ENCODE measurements around the gene BMF. TPM values are rescaled to one million over a fixed set of nuclear protein-coding genes. Genes with fewer than 3 reads are reported as not detected.

The BMF gene
- total and polyA plus RNA-seq, 2 donors (not counting 1 experiment from before 2014, with no cell fraction given): 2.2 to 8.6 TPM

- no peak overlapping the region for H3K27ac ChIP-seq (ENCODE audit: insufficient read depth, low read length)
- no peaks in the 10 kb centered on the region for H3K79me2 ChIP-seq (ENCODE audit: control insufficient read depth, insufficient read depth, low read length)
- H3K4me3 ChIP-seq (replicated peaks in 1 of 4; ENCODE audit: control extremely low read depth in 1 of 4, insufficient read depth in 1 of 4, low read depth in 3 of 4, low read length in 4 of 4): no peak overlapping the region
- no peak overlapping the region for H3K4me2 ChIP-seq (ENCODE audit: extremely low read depth, insufficient read depth, low read length)
- no peak overlapping the region for H3K9ac ChIP-seq (ENCODE audit: insufficient read depth, low read length)
- no peak for TF ChIP-seq CTCF (conservative IDR thresholded peaks at IDR 0.05 in 1 of 2, IDR thresholded peaks at IDR 0.05 in 1 of 2; ENCODE audit: low read depth in 1 of 2, low read length in 2 of 2)
- no peak for TF ChIP-seq EZH2 (IDR thresholded peaks at IDR 0.05; ENCODE audit: low read length, missing control alignments)
- no peaks in the 10 kb centered on the region for H4K20me1 ChIP-seq (ENCODE audit: control insufficient read depth, extremely low read depth, insufficient read depth, low read length)
- H3K27me3 ChIP-seq (ENCODE audit: control insufficient read depth, insufficient read depth, low read length): no peaks in the 10 kb centered on the region
- H2AFZ ChIP-seq (ENCODE audit: low read length): no peak overlapping the region
- H3K36me3 ChIP-seq (ENCODE audit: control insufficient read depth, insufficient read depth, low read length): no peaks in the 10 kb centered on the region
- H3K4me1 ChIP-seq (ENCODE audit: control insufficient read depth, extremely low read depth, insufficient read depth, low read length): peaks cover 65% of the 10 kb centered on the region
- no peak for DNase-seq (ENCODE audit: low read depth in 2 of 2)
- no peaks in the 10 kb centered on the region for H3K9me3 ChIP-seq (ENCODE audit: control insufficient read depth, insufficient read depth, low read depth, low read length)
Measured at GRCh38 chr15:40096094-40096891, 12.4 kb downstream of the BMF start.

GRCh38 chr15:40095371-40096093 lies 13.1 kb downstream of the BMF start:
- Histone ChIP-seq H3K9me3 (ENCODE audit: control insufficient read depth, insufficient read depth, low read depth, low read length) (no peaks in the 10 kb centered on the region), H3K27ac (ENCODE audit: insufficient read depth, low read length) (no peak overlapping the region), H3K36me3 (ENCODE audit: control insufficient read depth, insufficient read depth, low read length) (no peaks in the 10 kb centered on the region), H3K27me3 (ENCODE audit: control insufficient read depth, insufficient read depth, low read length) (no peaks in the 10 kb centered on the region), H3K4me1 (ENCODE audit: control insufficient read depth, extremely low read depth, insufficient read depth, low read length) (peaks cover 61% of the 10 kb centered on the region), H3K4me2 (ENCODE audit: extremely low read depth, insufficient read depth, low read length) (no peak overlapping the region), H3K4me3 (replicated peaks in 1 of 4; ENCODE audit: control extremely low read depth in 1 of 4, insufficient read depth in 1 of 4, low read depth in 3 of 4, low read length in 4 of 4) (no peak overlapping the region), H2AFZ (ENCODE audit: low read length) (no peak overlapping the region), H3K9ac (ENCODE audit: insufficient read depth, low read length) (no peak overlapping the region), H3K79me2 (ENCODE audit: control insufficient read depth, insufficient read depth, low read length) (no peaks in the 10 kb centered on the region), H4K20me1 (ENCODE audit: control insufficient read depth, extremely low read depth, insufficient read depth, low read length) (no peaks in the 10 kb centered on the region)
- TF ChIP-seq CTCF (conservative IDR thresholded peaks at IDR 0.05 in 1 of 2, IDR thresholded peaks at IDR 0.05 in 1 of 2; ENCODE audit: low read depth in 1 of 2, low read length in 2 of 2) (no peak), EZH2 (IDR thresholded peaks at IDR 0.05; ENCODE audit: low read length, missing control alignments) (no peak)
- no peak for DNase-seq (ENCODE audit: low read depth in 2 of 2)

- no peak for TF ChIP-seq CTCF (conservative IDR thresholded peaks at IDR 0.05 in 1 of 2, IDR thresholded peaks at IDR 0.05 in 1 of 2; ENCODE audit: low read depth in 1 of 2, low read length in 2 of 2)
- no peak for TF ChIP-seq EZH2 (IDR thresholded peaks at IDR 0.05; ENCODE audit: low read length, missing control alignments)
- H3K9ac ChIP-seq (ENCODE audit: insufficient read depth, low read length): no peak overlapping the region
- H3K4me1 ChIP-seq (ENCODE audit: control insufficient read depth, extremely low read depth, insufficient read depth, low read length): peaks cover 54% of the 10 kb centered on the region
- DNase-seq (ENCODE audit: low read depth in 2 of 2): no peak
- no peak overlapping the region for H3K4me3 ChIP-seq (replicated peaks in 1 of 4; ENCODE audit: control extremely low read depth in 1 of 4, insufficient read depth in 1 of 4, low read depth in 3 of 4, low read length in 4 of 4)
- H3K4me2 ChIP-seq (ENCODE audit: extremely low read depth, insufficient read depth, low read length): no peak overlapping the region
- no peak overlapping the region for H3K27ac ChIP-seq (ENCODE audit: insufficient read depth, low read length)
- H4K20me1 ChIP-seq (ENCODE audit: control insufficient read depth, extremely low read depth, insufficient read depth, low read length): no peaks in the 10 kb centered on the region
- no peaks in the 10 kb centered on the region for H3K79me2 ChIP-seq (ENCODE audit: control insufficient read depth, insufficient read depth, low read length)
- no peak overlapping the region for H2AFZ ChIP-seq (ENCODE audit: low read length)
- no peaks in the 10 kb centered on the region for H3K27me3 ChIP-seq (ENCODE audit: control insufficient read depth, insufficient read depth, low read length)
- H3K9me3 ChIP-seq (ENCODE audit: control insufficient read depth, insufficient read depth, low read depth, low read length): no peaks in the 10 kb centered on the region
- no peaks in the 10 kb centered on the region for H3K36me3 ChIP-seq (ENCODE audit: control insufficient read depth, insufficient read depth, low read length)
Measured at GRCh38 chr15:40094156-40094555, 14.5 kb downstream of the BMF start.

Data from fibroblast of lung (primary cell).